Endothelial cell of umbilical vein (primary cell): Measurements from ENCODE around the gene CAMSAP1. TPM values are rescaled to one million over a fixed set of nuclear protein-coding genes. Genes with fewer than 3 reads are reported as not detected.

Experiments used
- BruUV-seq: library from RNA; stranded (reverse); fragments of 400-500 nt; replicated peaks from 2 replicates; lab custom pipeline; 2021; lab: Mats Ljungman, UMichigan
- CTCF ChIA-PET: fragments of 300-600, 350-600 bp; sonication (Branson Sonifier 250); formaldehyde crosslinking; loops from one replicate; lab custom pipeline; 2021; ENCODE audit warnings: antibody characterized with exemption, inconsistent platforms; lab: Charles Lee
- POLR2A ChIA-PET: fragments of 300-600, 350-600 bp; sonication (Branson Sonifier 250); formaldehyde crosslinking; loops from one replicate; lab custom pipeline; 2021; ENCODE audit warnings: antibody characterized with exemption, inconsistent platforms; lab: Charles Lee
- DNase-seq: peaks from one replicate; pipeline ENCODE4 v3.0.0-alpha.2; 2011; ENCODE audit warnings: low read depth, low spot score
- FAIRE-seq: peaks from 2 replicates; lab custom pipeline; 2011; peaks lifted over from hg19 to GRCh38; lab: Jason Lieb, UNC
- H2AFZ ChIP-seq: 2 replicates; pipeline ENCODE4 v1.6.0; 2012; ENCODE audit warnings: low read depth, low read length, control low read depth, inconsistent platforms
- H3K27ac ChIP-seq: 2 replicates; pipeline ENCODE4 v1.5.1; 2011; ENCODE audit warnings: low read depth, mild to moderate bottlenecking, control low read depth, low read length, moderate library complexity; ENCODE audit not compliant: insufficient read depth
- H3K27me3 ChIP-seq, 2 experiments: 2 replicates each; pipeline versions ENCODE4 v1.6.0 to v1.6.1; 2011; ENCODE audit warnings: low read length in 2 of 2, mixed read lengths in 1 of 2; ENCODE audit not compliant: control insufficient read depth in 2 of 2, insufficient read depth in 2 of 2
- H3K36me3 ChIP-seq, 2 experiments: 2 replicates in 1 of 2; 3 replicates in 1 of 2; pipeline ENCODE4 v1.5.1; 2011; ENCODE audit warnings: low read length in 2 of 2, mild to moderate bottlenecking in 1 of 2, moderate library complexity in 1 of 2; ENCODE audit not compliant: control insufficient read depth in 2 of 2, insufficient read depth in 2 of 2; ENCODE audit errors: extremely low read depth in 1 of 2
- H3K4me1 ChIP-seq: 3 replicates; pipeline ENCODE4 v1.5.1; 2011; ENCODE audit warnings: mild to moderate bottlenecking, low read length; ENCODE audit not compliant: control insufficient read depth, insufficient read depth; ENCODE audit errors: extremely low read depth
- H3K4me2 ChIP-seq: 2 replicates; pipeline ENCODE4 v1.6.1; 2011; ENCODE audit warnings: low read length, control low read depth, mixed read lengths; ENCODE audit not compliant: insufficient read depth
- H3K4me3 ChIP-seq, 3 experiments: fragments of 200-600 bp in 1 of 3; sonication (generic), shearing (Covaris generic) in 1 of 3; replicated peaks in 1 of 3; 2 replicates each; pipeline ENCODE4 v1.5.1; 2011 to 2016; ENCODE audit warnings: control low read depth in 3 of 3, low read length in 3 of 3, mild to moderate bottlenecking in 2 of 3, inconsistent platforms in 1 of 3, low read depth in 1 of 3, moderate library complexity in 1 of 3; ENCODE audit not compliant: insufficient read depth in 1 of 3
- H3K79me2 ChIP-seq: 2 replicates; pipeline ENCODE4 v1.6.0; 2012; ENCODE audit warnings: low read length, inconsistent platforms; ENCODE audit not compliant: control insufficient read depth, insufficient read depth
- H3K9ac ChIP-seq: replicated peaks from 2 replicates; pipeline ENCODE3; 2011; ENCODE audit warnings: low read length, control low read depth; ENCODE audit not compliant: insufficient read depth; ENCODE audit errors: extremely low read depth
- H3K9me1 ChIP-seq: replicated peaks from 3 replicates; pipeline ENCODE4 v1.6.0; 2011; ENCODE audit warnings: mild to moderate bottlenecking, low read length; ENCODE audit not compliant: control insufficient read depth, insufficient read depth; ENCODE audit errors: extremely low read depth
- H3K9me3 ChIP-seq: replicated peaks from 2 replicates; pipeline ENCODE4 v1.5.1; 2012; ENCODE audit warnings: low read length, inconsistent platforms; ENCODE audit not compliant: control insufficient read depth, insufficient read depth
- H4K20me1 ChIP-seq: replicated peaks from 2 replicates; pipeline ENCODE3; 2011; ENCODE audit warnings: mild to moderate bottlenecking, low read length; ENCODE audit not compliant: control insufficient read depth, insufficient read depth; ENCODE audit errors: extremely low read depth
- EZH2 ChIP-seq: IDR thresholded peaks from 2 replicates; pipeline ENCODE4 v1.6.1; 2012; ENCODE audit warnings: borderline replicate concordance, low read depth, mild to moderate bottlenecking, moderate library complexity, low read length, inconsistent platforms; ENCODE audit not compliant: severe bottlenecking
- FOS ChIP-seq: IDR thresholded peaks from 2 replicates; pipeline ENCODE4 v1.6.1; 2011; ENCODE audit warnings: mild to moderate bottlenecking, low read length, moderate library complexity, borderline replicate concordance; ENCODE audit not compliant: insufficient read depth
- GATA2 ChIP-seq: IDR thresholded peaks from 2 replicates; pipeline ENCODE4 v1.7.0; 2011; ENCODE audit warnings: low read depth, mild to moderate bottlenecking, moderate library complexity, mixed read lengths, low read length; ENCODE audit not compliant: insufficient read length, insufficient read depth
- JUN ChIP-seq: IDR thresholded peaks from 2 replicates; pipeline ENCODE4 v1.6.1; 2011; ENCODE audit warnings: borderline replicate concordance, low read depth; ENCODE audit not compliant: insufficient read length, insufficient read depth
- MAX ChIP-seq: IDR thresholded peaks from 2 replicates; pipeline ENCODE4 v1.6.1; 2011; ENCODE audit not compliant: insufficient read depth, insufficient read length
- MYC ChIP-seq: IDR thresholded peaks from one replicate; pipeline ENCODE4 v1.6.1; 2011; ENCODE audit warnings: mild to moderate bottlenecking, low read depth, low read length
- POLR2A ChIP-seq: IDR thresholded peaks from 2 replicates; pipeline ENCODE4 v1.6.1; 2012; ENCODE audit warnings: low read depth, mild to moderate bottlenecking, control low read depth, low read length
- POLR2AphosphoS5 ChIP-seq: IDR thresholded peaks from 2 replicates; pipeline ENCODE4 v1.6.1; 2012; ENCODE audit warnings: low read depth, mild to moderate bottlenecking, control low read depth, low read length, moderate library complexity; ENCODE audit not compliant: insufficient read depth
- dilution Hi-C: fragments of 300-500 bp; cut with MboI; formaldehyde crosslinking; loops from one replicate; pipeline ENCODE4 v1.15.0; 2019; ENCODE audit warnings: low sequenced_read_pairs; ENCODE audit not compliant: extremely low pct_ligation_motif_present
- intact Hi-C: fragments of 100-400 bp; cut with micrococcal nuclease; formaldehyde crosslinking; loops from one replicate; pipeline ENCODE4 v1.10.0; 2022
- polyA plus RNA-seq, 4 experiments: library from polyadenylated mRNA; depleted of rRNA in 3 of 4; stranded (reverse) in 3 of 4; unstranded in 1 of 4; fragments of >200 nt; gene quantifications; 2 replicates each; pipeline versions ENCODE4 v1.2.1 to v1.2.3, GENCODE V29; 2011 to 2012; ENCODE audit warnings: missing spikeins in 1 of 4
- total RNA-seq: library from RNA; stranded (reverse); gene quantifications from 2 replicates; pipeline ENCODE4 v1.2.3, GENCODE V29; 2021
- TF ChIP-seq, protein P1 (sequence below), 2 donors: IDR thresholded peaks; 1 replicate in 1 of 2; 2 replicates in 1 of 2; pipeline ENCODE4 v1.5.1; 2011; ENCODE audit warnings: low read length in 2 of 2, mild to moderate bottlenecking in 2 of 2, moderate library complexity in 2 of 2, control low read depth in 1 of 2, inconsistent platforms in 1 of 2, low read depth in 1 of 2; ENCODE audit not compliant: insufficient read depth in 1 of 2; ENCODE audit errors: extremely low read depth in 1 of 2

The CAMSAP1 gene
- total and polyA plus RNA-seq, 2 donors (not counting 3 experiments of a cell fraction or from before 2014, with no cell fraction given) = 8.1 to 25.5 TPM

- intact Hi-C loops = no loop called here
- no TSS peak for BruUV-seq
- no peak overlapping the region for H3K4me2 ChIP-seq
- no peaks in the 10 kb centered on the region for H3K36me3 ChIP-seq
- DNase-seq (no peak), FAIRE-seq (no peak)
- TF ChIP-seq, protein P1, sequence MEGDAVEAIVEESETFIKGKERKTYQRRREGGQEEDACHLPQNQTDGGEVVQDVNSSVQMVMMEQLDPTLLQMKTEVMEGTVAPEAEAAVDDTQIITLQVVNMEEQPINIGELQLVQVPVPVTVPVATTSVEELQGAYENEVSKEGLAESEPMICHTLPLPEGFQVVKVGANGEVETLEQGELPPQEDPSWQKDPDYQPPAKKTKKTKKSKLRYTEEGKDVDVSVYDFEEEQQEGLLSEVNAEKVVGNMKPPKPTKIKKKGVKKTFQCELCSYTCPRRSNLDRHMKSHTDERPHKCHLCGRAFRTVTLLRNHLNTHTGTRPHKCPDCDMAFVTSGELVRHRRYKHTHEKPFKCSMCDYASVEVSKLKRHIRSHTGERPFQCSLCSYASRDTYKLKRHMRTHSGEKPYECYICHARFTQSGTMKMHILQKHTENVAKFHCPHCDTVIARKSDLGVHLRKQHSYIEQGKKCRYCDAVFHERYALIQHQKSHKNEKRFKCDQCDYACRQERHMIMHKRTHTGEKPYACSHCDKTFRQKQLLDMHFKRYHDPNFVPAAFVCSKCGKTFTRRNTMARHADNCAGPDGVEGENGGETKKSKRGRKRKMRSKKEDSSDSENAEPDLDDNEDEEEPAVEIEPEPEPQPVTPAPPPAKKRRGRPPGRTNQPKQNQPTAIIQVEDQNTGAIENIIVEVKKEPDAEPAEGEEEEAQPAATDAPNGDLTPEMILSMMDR (IDR thresholded peaks at IDR 0.05; ENCODE audit: extremely low read depth in 1 of 2, insufficient read depth in 1 of 2, low read depth in 1 of 2, low read length in 2 of 2) = no peak
- TF ChIP-seq FOS = no peak
- TF ChIP-seq GATA2 = no peak
- TF ChIP-seq POLR2A = no peak
- TF ChIP-seq EZH2 = no peak
- no peak for TF ChIP-seq POLR2AphosphoS5
- no peak for TF ChIP-seq MAX
- TF ChIP-seq MYC = no peak
- no peak for TF ChIP-seq JUN
- no peaks in the 10 kb centered on the region for H3K27me3 ChIP-seq
- CTCF ChIA-PET = no interaction called here
- peaks cover 16% of the 10 kb centered on the region for H3K4me1 ChIP-seq
- H2AFZ ChIP-seq = no peak overlapping the region
- H3K27ac ChIP-seq = no peak overlapping the region
- H3K79me2 ChIP-seq = peaks cover 97% of the 10 kb centered on the region
- dilution Hi-C loops = no loop called here
- no peak overlapping the region for H3K4me3 ChIP-seq
- no peaks in the 10 kb centered on the region for H3K9me1 ChIP-seq
- H4K20me1 ChIP-seq = no peaks in the 10 kb centered on the region
- no peak overlapping the region for H3K9ac ChIP-seq
- POLR2A ChIA-PET = no interaction called here
- H3K9me3 ChIP-seq = no peaks in the 10 kb centered on the region
Measured at GRCh38 chr9:135901826-135902225, 5.5 kb downstream of the CAMSAP1 start.
